LNCaP clone FGC (cell line): Measurements from ENCODE around the gene SPINK6.

Experiments
- DNase-seq: peaks from one replicate; pipeline ENCODE4 v3.0.0-alpha.2; 2011; ENCODE audit warnings: low read depth
- H3K4me3 ChIP-seq: 2 replicates; pipeline ENCODE4 v1.5.1; 2011; ENCODE audit warnings: mild to moderate bottlenecking, low read depth, low read length, control low read depth
- TF ChIP-seq, protein P1 (sequence below): IDR thresholded peaks from 2 replicates; pipeline ENCODE4 v1.5.1; 2012; ENCODE audit warnings: mild to moderate bottlenecking; ENCODE audit not compliant: control insufficient read depth, insufficient read depth; ENCODE audit errors: extremely low read depth

The SPINK6 gene

DNA sequence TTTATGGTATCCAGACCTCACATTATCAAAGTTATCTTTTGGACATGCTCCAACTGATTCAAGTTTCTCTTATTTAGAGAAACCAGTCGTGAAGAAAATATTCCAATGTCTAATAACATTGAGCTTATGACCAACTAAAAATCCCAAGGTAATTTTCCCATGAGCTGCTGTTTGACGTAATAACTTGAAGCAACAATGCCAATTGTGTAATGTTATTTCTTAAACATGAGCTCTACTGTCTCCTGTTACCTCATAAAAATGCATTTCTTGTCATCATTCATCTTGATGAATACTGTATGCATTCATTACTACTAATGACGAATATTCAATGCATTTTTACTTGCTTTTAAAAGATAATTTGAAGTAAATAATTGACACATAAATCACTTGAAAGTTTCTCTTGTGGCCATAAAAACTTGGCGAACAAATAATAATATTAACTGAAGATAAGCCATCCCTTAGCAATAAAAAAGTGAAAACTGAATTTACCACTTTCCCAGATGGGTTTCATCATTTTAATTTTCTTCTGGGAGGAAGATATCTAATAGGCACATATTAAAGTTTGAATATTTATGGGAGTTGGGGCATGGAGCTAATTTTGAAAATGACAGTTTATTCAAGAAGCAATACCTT lies 35.1 kb downstream of the SPINK6 start:
- H3K4me3 ChIP-seq: no peak overlapping the region
- TF ChIP-seq, protein P1, sequence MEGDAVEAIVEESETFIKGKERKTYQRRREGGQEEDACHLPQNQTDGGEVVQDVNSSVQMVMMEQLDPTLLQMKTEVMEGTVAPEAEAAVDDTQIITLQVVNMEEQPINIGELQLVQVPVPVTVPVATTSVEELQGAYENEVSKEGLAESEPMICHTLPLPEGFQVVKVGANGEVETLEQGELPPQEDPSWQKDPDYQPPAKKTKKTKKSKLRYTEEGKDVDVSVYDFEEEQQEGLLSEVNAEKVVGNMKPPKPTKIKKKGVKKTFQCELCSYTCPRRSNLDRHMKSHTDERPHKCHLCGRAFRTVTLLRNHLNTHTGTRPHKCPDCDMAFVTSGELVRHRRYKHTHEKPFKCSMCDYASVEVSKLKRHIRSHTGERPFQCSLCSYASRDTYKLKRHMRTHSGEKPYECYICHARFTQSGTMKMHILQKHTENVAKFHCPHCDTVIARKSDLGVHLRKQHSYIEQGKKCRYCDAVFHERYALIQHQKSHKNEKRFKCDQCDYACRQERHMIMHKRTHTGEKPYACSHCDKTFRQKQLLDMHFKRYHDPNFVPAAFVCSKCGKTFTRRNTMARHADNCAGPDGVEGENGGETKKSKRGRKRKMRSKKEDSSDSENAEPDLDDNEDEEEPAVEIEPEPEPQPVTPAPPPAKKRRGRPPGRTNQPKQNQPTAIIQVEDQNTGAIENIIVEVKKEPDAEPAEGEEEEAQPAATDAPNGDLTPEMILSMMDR: no peak
- no peak for DNase-seq

DNA sequence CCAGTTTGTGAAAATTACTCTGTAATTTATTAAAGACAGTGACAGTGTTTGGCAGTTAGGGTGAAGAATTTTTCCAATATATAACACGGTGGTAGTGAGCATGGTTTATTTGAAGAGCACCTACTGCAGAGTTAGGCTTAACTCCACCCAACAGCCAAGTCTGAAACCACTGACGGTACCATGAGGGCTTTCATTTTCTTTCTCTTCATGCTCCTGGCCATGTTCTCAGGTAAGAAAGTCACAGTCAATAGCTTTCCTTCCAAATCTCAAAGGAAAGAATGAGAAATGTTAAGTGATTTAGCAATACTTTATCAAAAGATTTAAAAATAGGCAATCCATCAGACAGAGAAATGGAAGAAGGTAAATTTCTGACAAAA lies 35.6 kb downstream of the SPINK6 start, which contains the start of gene MARCOL:
TSS of gene MARCOL (plus strand) at position 108 of the 377 bp plus-strand sequence. CDS start at position 181, 73 bp downstream.
- DNase-seq: no peak
- TF ChIP-seq, protein P1: no peak
- H3K4me3 ChIP-seq: no peak within 1 kb of the TSS

DNA sequence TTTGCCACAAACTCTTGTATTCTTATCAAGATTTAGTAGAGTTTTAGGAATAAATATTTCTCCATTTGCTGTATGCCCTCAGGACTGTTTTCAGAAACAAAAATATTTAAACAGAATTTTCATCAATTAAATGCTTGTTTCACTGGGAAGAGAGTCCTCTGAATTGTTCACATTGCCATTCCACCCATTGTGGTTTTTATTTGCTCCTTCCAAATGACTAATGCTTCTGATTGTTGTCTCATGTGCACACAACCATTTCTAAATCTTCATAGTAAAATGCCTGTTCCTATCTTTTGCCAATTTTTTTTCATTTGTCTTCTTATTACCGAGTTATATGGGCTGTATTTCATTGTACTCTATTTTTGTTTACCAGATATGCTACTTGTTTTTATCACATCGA lies 46.1 kb downstream of the SPINK6 start:
- TF ChIP-seq, protein P1: no peak
- DNase-seq: no peak
- H3K4me3 ChIP-seq: no peak overlapping the region

DNA sequence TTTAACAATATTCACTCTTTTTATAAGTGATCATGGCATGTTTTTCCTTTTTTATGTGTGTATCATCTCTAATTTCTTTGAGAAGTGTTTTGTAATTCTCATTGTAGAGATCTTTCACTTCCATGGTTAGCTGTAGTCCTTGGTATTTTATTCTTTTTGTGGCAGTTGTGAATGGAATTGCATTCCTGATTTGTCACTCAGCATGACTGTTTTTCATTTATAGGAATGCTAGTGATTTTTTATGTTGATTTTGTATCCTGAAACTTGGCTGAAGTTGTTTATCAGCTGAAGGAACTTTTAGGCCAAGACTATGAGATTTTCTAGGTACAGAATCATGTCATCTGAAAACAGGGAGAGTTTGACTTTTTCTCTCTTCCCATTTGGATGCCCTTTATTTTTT lies 52.6 kb downstream of the SPINK6 start:
- no peak overlapping the region for H3K4me3 ChIP-seq
- TF ChIP-seq, protein P1: no peak
- DNase-seq: no peak

DNA sequence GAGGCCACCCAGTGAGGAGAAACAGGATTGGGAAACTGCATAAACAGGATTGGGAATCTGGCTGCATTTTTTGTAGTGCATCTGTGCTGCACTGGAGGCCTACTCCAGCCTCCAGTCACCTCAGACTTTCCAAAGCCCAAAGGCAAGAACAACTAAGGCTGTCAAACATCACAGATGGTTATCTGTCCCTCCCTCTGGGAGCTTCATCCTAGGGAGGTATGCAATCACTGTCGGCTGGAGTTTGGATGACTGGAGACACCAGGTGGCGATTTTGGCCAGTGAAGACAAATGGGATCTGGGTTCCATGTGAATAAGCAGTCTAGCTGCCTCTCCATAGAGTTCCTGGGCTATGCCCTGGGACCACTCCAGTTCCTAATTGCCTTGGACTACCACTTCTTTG lies 56.4 kb downstream of the SPINK6 start:
- TF ChIP-seq, protein P1: no peak
- H3K4me3 ChIP-seq: no peak overlapping the region
- DNase-seq: no peak

DNA sequence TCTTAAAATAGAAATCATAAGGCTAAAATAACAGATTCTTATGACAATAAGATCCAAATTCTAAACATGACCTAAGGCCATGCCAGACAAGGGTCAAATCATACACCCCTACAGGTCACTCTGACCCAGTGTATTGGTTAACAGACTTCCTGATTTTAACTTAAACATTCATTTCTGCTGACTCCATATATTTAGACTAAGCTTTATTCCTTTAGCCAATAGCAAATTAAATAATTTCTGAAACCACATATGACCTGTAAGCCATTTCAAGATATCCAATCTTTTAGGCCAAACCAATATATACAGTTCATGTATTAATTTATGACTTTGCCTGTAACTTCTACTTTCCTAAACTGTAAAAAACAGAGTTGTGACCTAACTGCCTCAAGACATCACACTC lies 58.4 kb downstream of the SPINK6 start:
- no peak overlapping the region for H3K4me3 ChIP-seq
- TF ChIP-seq, protein P1: no peak
- DNase-seq: no peak
